SK-N-SH treated with all-trans-retinoic acid at 6 μM for 48 hours (cell line): ENCODE data around the gene BMERB1.

Experiments used
- ATAC-seq: fragments of 200-7000 bp; cut with Tn5 transposase; 3 replicates; pipeline ENCODE4 v1.9.1; 2020; ENCODE audit warnings: mild to moderate bottlenecking, moderate library complexity
- BACH2 ChIP-seq: fragments of 250-450 bp; sonication (Bioruptor Pico); IDR thresholded peaks from 2 replicates; pipeline ENCODE4 v1.9.0; 2021; ENCODE audit warnings: mild to moderate bottlenecking, borderline replicate concordance
- CSDC2 ChIP-seq: fragments of 250-450 bp; sonication (Bioruptor Pico); IDR thresholded peaks from 2 replicates; pipeline ENCODE4 v1.5.0; 2020; ENCODE audit warnings: mild to moderate bottlenecking, moderate library complexity
- CSRNP3 ChIP-seq: fragments of 250-450 bp; sonication (Bioruptor Pico); IDR thresholded peaks from 2 replicates; pipeline ENCODE4 v1.5.1; 2021; ENCODE audit warnings: mild to moderate bottlenecking, moderate library complexity
- GLIS3 ChIP-seq: fragments of 250-450 bp; sonication (Bioruptor Pico); IDR thresholded peaks from 2 replicates; pipeline ENCODE4 v1.5.0; 2020; ENCODE audit warnings: mild to moderate bottlenecking, moderate library complexity
- ISL1 ChIP-seq: fragments of 250-450 bp; sonication (Bioruptor Pico); IDR thresholded peaks from 2 replicates; pipeline ENCODE4 v2.1.2; 2022; ENCODE audit warnings: mild to moderate bottlenecking, moderate library complexity
- OSR1 ChIP-seq: fragments of 250-450 bp; sonication (Bioruptor Pico); IDR thresholded peaks from 2 replicates; pipeline ENCODE4 v1.8.0; 2022; ENCODE audit warnings: moderate library complexity, mild to moderate bottlenecking, inconsistent platforms
- PATZ1 ChIP-seq: fragments of 250-450 bp; sonication (Bioruptor Pico); IDR thresholded peaks from 2 replicates; pipeline ENCODE4 v1.8.0; 2020; ENCODE audit warnings: mild to moderate bottlenecking, moderate library complexity, borderline replicate concordance
- PPARA ChIP-seq: fragments of 250-450 bp; sonication (Bioruptor Pico); IDR thresholded peaks from 2 replicates; pipeline ENCODE4 v1.5.0; 2020; ENCODE audit warnings: mild to moderate bottlenecking, borderline replicate concordance
- RARB ChIP-seq: fragments of 250-450 bp; sonication (Bioruptor Pico); IDR thresholded peaks from 2 replicates; pipeline ENCODE4 v1.8.0; 2021; ENCODE audit warnings: mild to moderate bottlenecking, moderate library complexity
- SNAI2 ChIP-seq: fragments of 250-450 bp; sonication (Bioruptor Pico); IDR thresholded peaks from 2 replicates; pipeline ENCODE4 v1.5.0; 2020; ENCODE audit warnings: mild to moderate bottlenecking, moderate library complexity
- TCF4 ChIP-seq: fragments of 250-450 bp; sonication (Bioruptor Pico); IDR thresholded peaks from 2 replicates; pipeline ENCODE4 v1.8.0; 2021; ENCODE audit warnings: mild to moderate bottlenecking, moderate library complexity, borderline replicate concordance
- TOX ChIP-seq: fragments of 250-450 bp; sonication (Bioruptor Pico); IDR thresholded peaks from 2 replicates; pipeline ENCODE4 v1.8.0; 2021; ENCODE audit warnings: mild to moderate bottlenecking, moderate library complexity, borderline replicate concordance
- ZC3H10 ChIP-seq: fragments of 250-450 bp; sonication (Bioruptor Pico); IDR thresholded peaks from 2 replicates; pipeline ENCODE4 v1.5.1; 2021; ENCODE audit warnings: mild to moderate bottlenecking, moderate library complexity
- ZFP3 ChIP-seq: fragments of 250-450 bp; sonication (Bioruptor Pico); IDR thresholded peaks from 2 replicates; pipeline ENCODE4 v1.5.0; 2020; ENCODE audit warnings: mild to moderate bottlenecking, moderate library complexity
- ZFP30 ChIP-seq: fragments of 450-650 bp; formaldehyde crosslinking; IDR thresholded peaks from 2 replicates; pipeline ENCODE4 v1.5.0; 2022; ENCODE audit warnings: mild to moderate bottlenecking, moderate library complexity
- ZNF70 ChIP-seq: fragments of 450-650 bp; formaldehyde crosslinking; IDR thresholded peaks from 2 replicates; pipeline ENCODE4 v1.5.0; 2020; ENCODE audit warnings: mild to moderate bottlenecking, moderate library complexity
- ZNF8 ChIP-seq: fragments of 450-650 bp; formaldehyde crosslinking; IDR thresholded peaks from 2 replicates; pipeline ENCODE4 v1.5.0; 2020; ENCODE audit warnings: mild to moderate bottlenecking, moderate library complexity
- TF ChIP-seq, protein P1 (sequence below): fragments of 250-450 bp; sonication (Bioruptor Pico); IDR thresholded peaks from 2 replicates; pipeline ENCODE4 v1.5.0; 2020; ENCODE audit warnings: mild to moderate bottlenecking, moderate library complexity
- TF ChIP-seq, protein P2 (sequence below): fragments of 250-450 bp; sonication (Bioruptor Pico); IDR thresholded peaks from 2 replicates; pipeline ENCODE4 v1.8.0; 2021; ENCODE audit warnings: low read depth, mild to moderate bottlenecking, moderate library complexity, borderline replicate concordance

The BMERB1 gene

DNA sequence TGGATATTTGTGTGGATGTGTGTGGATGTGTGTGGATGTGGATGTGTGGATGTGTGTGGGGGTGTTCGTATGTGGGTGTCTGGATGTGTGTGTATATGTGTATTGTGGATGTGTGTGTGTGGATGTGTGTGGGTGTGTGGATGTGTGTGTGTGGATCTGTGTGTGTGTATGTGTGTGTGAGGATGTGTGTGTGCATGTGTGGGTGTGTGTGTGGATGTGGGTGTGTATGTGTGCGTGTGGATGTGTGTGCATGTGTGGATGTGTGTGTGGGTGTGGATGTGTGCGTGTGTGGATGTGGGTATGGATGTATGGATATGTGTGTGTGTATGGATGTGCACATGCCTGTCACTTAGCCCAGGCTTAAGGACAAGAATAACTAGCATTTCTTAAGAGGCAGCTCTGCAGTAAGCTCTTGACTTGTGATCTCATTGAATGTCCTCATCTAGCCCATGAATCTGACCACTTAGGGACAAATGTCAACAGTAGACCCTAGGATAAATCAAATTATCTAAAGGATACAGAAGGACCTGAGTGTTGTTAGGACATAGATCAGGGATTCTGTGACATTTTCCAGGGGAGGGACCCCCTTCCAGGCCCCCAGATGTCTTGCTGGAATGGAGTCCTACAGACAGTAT is 83.5 kb downstream of the BMERB1 start:
- TF ChIP-seq ZC3H10, result no peak
- no peak for TF ChIP-seq RARB
- TF ChIP-seq GLIS3 (CRISPR knock-in tag), result no peak
- TF ChIP-seq ZFP3 (CRISPR knock-in tag), result no peak
- TF ChIP-seq CSDC2, result no peak
- no peak for TF ChIP-seq CSRNP3 (CRISPR knock-in tag)
- no peak for TF ChIP-seq PATZ1 (CRISPR knock-in tag)
- TF ChIP-seq SNAI2, result no peak
- TF ChIP-seq PPARA (CRISPR knock-in tag), result no peak
- TF ChIP-seq, protein P1, sequence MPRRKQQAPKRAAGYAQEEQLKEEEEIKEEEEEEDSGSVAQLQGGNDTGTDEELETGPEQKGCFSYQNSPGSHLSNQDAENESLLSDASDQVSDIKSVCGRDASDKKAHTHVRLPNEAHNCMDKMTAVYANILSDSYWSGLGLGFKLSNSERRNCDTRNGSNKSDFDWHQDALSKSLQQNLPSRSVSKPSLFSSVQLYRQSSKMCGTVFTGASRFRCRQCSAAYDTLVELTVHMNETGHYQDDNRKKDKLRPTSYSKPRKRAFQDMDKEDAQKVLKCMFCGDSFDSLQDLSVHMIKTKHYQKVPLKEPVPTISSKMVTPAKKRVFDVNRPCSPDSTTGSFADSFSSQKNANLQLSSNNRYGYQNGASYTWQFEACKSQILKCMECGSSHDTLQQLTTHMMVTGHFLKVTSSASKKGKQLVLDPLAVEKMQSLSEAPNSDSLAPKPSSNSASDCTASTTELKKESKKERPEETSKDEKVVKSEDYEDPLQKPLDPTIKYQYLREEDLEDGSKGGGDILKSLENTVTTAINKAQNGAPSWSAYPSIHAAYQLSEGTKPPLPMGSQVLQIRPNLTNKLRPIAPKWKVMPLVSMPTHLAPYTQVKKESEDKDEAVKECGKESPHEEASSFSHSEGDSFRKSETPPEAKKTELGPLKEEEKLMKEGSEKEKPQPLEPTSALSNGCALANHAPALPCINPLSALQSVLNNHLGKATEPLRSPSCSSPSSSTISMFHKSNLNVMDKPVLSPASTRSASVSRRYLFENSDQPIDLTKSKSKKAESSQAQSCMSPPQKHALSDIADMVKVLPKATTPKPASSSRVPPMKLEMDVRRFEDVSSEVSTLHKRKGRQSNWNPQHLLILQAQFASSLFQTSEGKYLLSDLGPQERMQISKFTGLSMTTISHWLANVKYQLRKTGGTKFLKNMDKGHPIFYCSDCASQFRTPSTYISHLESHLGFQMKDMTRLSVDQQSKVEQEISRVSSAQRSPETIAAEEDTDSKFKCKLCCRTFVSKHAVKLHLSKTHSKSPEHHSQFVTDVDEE (CRISPR knock-in tag), result no peak
- TF ChIP-seq ZFP30 (CRISPR knock-in tag), result no peak
- TF ChIP-seq, protein P2, sequence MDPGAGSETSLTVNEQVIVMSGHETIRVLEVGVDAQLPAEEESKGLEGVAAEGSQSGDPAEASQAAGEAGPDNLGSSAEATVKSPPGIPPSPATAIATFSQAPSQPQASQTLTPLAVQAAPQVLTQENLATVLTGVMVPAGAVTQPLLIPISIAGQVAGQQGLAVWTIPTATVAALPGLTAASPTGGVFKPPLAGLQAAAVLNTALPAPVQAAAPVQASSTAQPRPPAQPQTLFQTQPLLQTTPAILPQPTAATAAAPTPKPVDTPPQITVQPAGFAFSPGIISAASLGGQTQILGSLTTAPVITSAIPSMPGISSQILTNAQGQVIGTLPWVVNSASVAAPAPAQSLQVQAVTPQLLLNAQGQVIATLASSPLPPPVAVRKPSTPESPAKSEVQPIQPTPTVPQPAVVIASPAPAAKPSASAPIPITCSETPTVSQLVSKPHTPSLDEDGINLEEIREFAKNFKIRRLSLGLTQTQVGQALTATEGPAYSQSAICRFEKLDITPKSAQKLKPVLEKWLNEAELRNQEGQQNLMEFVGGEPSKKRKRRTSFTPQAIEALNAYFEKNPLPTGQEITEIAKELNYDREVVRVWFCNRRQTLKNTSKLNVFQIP (CRISPR knock-in tag), result no peak
- no peak for TF ChIP-seq ZNF8 (CRISPR knock-in tag)
- no peak for TF ChIP-seq TOX (CRISPR knock-in tag)
- no peak for TF ChIP-seq ZNF70
- TF ChIP-seq TCF4 (CRISPR knock-in tag), result no peak
- no peak for TF ChIP-seq ISL1 (CRISPR knock-in tag)
- no peak for TF ChIP-seq BACH2 (CRISPR knock-in tag)
- no peak for TF ChIP-seq OSR1 (CRISPR knock-in tag)
- ATAC-seq, result no peak

GRCh38 chr16:15518381-15519351 is 84.3 kb downstream of the BMERB1 start:
- no peak for TF ChIP-seq ZNF70
- no peak for TF ChIP-seq SNAI2
- no peak for TF ChIP-seq CSRNP3 (CRISPR knock-in tag)
- 0 out of 2 replicates have a peak, but pooled peaks have one; percentile 27 for TF ChIP-seq ISL1 (CRISPR knock-in tag)
- no peak for TF ChIP-seq TOX (CRISPR knock-in tag)
- TF ChIP-seq PPARA (CRISPR knock-in tag), result no peak
- no peak for ATAC-seq

- no peak for ATAC-seq
- TF ChIP-seq OSR1 (CRISPR knock-in tag), result no peak
These were observed 85.4 kb downstream of the BMERB1 start for GRCh38 chr16:15519790-15520189.
